Measurements from ENCODE around the gene TMEM72. TPM values are rescaled to one million over a fixed set of nuclear protein-coding genes. Genes with fewer than 3 reads are reported as not detected.

Gene TMEM72
- total and polyA plus RNA-seq, 2 of the 13 experiments (the other 11 are each of a cell fraction or from before 2014, with no cell fraction given), result 0.04 TPM; not detected in 1

GRCh38 chr10:44935201-44935965, 24.2 kb downstream of the TMEM72 start (continued):
- TF ChIP-seq ZNF34 (CRISPR knock-in tag; IDR thresholded peaks at IDR 0.05; ENCODE audit: borderline replicate concordance) (no peak), THAP8 (CRISPR knock-in tag; IDR thresholded peaks at IDR 0.05; ENCODE audit: borderline replicate concordance) (no peak), TAF15 (IDR thresholded peaks at IDR 0.05; ENCODE audit: low read depth, low read length, poor library complexity, severe bottlenecking) (no peak), ZNF280B (CRISPR knock-in tag; IDR thresholded peaks at IDR 0.05; ENCODE audit: borderline replicate concordance) (peak; percentile 81; the same call in 1 of the 2 replicates), ZNF180 (CRISPR knock-in tag; IDR thresholded peaks at IDR 0.05; ENCODE audit: borderline replicate concordance, low read depth) (no peak), EEA1 (CRISPR knock-in tag; IDR thresholded peaks at IDR 0.05; ENCODE audit: borderline replicate concordance) (0 out of 2 replicates have a peak, but pooled peaks have one; percentile 9), ZNF776 (CRISPR knock-in tag; IDR thresholded peaks at IDR 0.05) (no peak), FOSL1 (CRISPR knock-in tag; IDR thresholded peaks at IDR 0.05; ENCODE audit: borderline replicate concordance) (no peak), YEATS2 (CRISPR knock-in tag; IDR thresholded peaks at IDR 0.05; ENCODE audit: borderline replicate concordance) (peak; percentile 80; the same call in 1 of the 2 replicates), HOXA3 (CRISPR knock-in tag; IDR thresholded peaks at IDR 0.05) (peak; percentile 89), ZNF510 (CRISPR knock-in tag; IDR thresholded peaks at IDR 0.05; ENCODE audit: low read depth) (0 out of 2 replicates have a peak, but pooled peaks have one; percentile 46), ZFYVE20 (CRISPR knock-in tag; IDR thresholded peaks at IDR 0.05; ENCODE audit: borderline replicate concordance, low read depth) (no peak), ZEB1 (IDR thresholded peaks at IDR 0.05; ENCODE audit: insufficient replicate concordance, low read depth) (no peak), ZSCAN29 (CRISPR knock-in tag; conservative IDR thresholded peaks at IDR 0.05) (no peak), RELA (CRISPR knock-in tag; IDR thresholded peaks at IDR 0.05) (peak; percentile 66; the same call in 1 of the 2 replicates), ZBTB1 (CRISPR knock-in tag; IDR thresholded peaks at IDR 0.05; ENCODE audit: borderline replicate concordance) (no peak), HNF4G (IDR thresholded peaks at IDR 0.05; ENCODE audit: borderline replicate concordance, low read depth, low read length) (no peak; the same call in 1 of the 2 replicates), HNF4G (CRISPR knock-in tag; IDR thresholded peaks at IDR 0.05; ENCODE audit: borderline replicate concordance, low read depth) (peak; percentile 53; the same call in 1 of the 2 replicates), ZSCAN9 (CRISPR knock-in tag; IDR thresholded peaks at IDR 0.05; ENCODE audit: borderline replicate concordance) (peak; percentile 89; the same call in 1 of the 2 replicates), MBNL3 (CRISPR knock-in tag; conservative IDR thresholded peaks at IDR 0.05) (no peak), ZSCAN25 (CRISPR knock-in tag; IDR thresholded peaks at IDR 0.05) (peak; percentile 61; the same call in 1 of the 2 replicates), CSRNP1 (CRISPR knock-in tag; IDR thresholded peaks at IDR 0.05) (peak; percentile 77; the same call in 1 of the 2 replicates), ZNF720 (CRISPR knock-in tag; IDR thresholded peaks at IDR 0.05) (no peak)
- TF ChIP-seq, protein P1, sequence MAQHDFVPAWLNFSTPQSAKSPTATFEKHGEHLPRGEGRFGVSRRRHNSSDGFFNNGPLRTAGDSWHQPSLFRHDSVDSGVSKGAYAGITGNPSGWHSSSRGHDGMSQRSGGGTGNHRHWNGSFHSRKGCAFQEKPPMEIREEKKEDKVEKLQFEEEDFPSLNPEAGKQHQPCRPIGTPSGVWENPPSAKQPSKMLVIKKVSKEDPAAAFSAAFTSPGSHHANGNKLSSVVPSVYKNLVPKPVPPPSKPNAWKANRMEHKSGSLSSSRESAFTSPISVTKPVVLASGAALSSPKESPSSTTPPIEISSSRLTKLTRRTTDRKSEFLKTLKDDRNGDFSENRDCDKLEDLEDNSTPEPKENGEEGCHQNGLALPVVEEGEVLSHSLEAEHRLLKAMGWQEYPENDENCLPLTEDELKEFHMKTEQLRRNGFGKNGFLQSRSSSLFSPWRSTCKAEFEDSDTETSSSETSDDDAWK (CRISPR knock-in tag; IDR thresholded peaks at IDR 0.05), result no peak
